DMS 273 treated with DMSO at 0.1 percent for 48 hours (cell line): ENCODE data around the gene GAREM1.

Source experiments
- DNase-seq: peaks from one replicate; lab custom pipeline; 2025; lab: John Stamatoyannopoulos, UW

GAREM1 gene

DNA sequence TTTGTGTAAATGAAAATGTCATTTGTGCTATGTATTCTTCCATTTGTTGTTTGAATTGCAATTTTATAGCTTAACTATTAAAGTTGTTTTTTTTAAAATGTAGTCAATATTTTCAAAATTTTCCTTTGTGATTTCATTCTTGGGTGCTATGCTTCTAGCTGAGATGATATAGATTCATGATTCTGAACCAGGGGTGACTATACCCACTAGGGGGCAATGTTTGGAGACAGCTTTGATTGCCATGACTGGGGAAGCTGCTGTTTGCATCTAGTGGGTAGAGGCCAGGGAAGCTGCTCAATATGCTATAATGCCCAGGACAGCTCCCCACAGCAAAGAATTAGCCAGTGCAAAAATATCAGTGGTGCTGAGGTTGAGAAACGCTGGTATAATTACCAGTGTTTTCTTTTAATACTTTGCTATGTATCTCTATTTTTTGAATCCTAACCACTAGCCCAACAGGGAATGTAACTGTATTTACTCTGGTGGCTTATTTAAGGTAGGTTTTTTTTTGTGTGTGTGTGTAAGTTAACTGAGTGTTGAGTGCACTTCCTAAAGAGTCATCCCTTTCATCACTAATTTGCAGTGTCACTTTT is 181.1 kb downstream of the GAREM1 start:
- DNase-seq, result peak; percentile 22

DNA sequence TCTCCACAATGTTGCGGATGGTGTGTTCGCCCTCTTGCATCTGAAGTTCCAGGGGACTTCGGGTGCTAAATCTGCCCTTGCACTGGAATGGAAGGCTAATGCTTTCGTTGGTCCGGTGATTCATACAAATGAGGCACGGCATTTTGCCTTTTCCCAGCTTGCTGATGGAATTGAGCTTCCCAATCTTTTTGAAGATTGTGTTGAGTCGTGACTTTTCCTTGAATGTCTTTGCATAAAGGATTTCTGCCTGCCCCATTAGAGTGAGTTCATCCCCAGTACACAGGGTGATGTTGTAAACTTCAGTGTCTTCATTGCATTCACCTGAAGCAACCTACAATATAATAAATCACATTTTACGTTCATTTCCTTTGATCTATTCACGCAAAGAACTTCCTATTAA is 182.8 kb downstream of the GAREM1 start:
- DNase-seq, result no peak

DNA sequence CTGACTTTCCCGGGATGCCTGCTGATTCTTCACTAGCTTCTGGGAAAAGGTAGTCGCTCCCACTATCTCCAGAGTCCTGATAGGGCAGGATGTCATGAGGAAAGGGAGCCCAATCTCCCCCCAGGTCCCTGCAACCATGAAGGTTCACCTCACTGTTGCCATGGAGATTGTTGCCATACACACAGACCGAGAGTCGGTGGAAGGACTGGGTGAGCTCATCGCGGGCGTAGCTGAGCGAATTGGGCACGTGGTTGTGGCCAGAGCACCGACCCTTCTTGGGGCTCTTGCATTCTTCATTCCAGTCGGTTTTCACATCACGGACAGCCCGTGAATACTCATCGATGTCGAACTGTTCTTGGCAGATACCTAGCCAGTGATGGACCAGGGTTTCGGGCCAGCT is 183.4 kb downstream of the GAREM1 start:
- no peak for DNase-seq

DNA sequence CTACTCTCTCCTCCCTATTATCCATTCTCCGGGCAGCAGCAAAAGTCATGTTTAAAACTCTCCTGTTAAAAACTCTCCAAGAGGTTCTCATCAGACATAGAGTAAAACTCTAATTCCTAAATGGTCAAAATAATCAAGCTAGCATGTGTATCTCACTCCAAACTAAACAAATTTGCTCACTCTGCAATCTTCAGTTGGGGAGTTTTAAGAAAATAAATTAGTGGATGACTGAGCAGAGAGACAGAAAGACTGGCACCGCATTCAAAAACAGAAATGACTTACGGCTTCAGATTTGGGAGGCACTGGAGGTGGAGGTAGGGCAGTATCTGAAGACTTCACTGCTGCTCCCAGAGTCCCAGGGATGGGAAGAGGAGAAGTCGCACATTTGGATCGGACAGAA is 183.9 kb downstream of the GAREM1 start:
- DNase-seq, result no peak

DNA sequence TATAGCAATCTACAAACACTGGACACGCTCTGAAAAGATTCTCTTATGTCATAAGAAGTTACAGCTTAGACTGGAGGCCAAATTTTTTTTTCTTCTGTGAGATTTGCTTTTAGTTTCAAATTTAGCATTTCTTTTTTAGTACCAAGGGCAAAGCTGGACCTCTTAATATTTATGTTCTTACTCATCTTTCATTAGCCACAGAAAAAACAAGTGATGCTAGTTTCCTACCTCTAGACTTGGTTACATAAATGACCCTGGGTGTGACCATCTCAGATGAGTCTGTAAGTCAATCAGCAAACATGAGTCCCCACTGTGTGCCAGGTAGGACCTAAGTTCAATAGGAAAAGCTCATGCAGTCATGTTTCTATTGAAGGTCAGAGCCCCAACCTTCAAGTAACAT is 186.4 kb downstream of the GAREM1 start:
- DNase-seq, result no peak

DNA sequence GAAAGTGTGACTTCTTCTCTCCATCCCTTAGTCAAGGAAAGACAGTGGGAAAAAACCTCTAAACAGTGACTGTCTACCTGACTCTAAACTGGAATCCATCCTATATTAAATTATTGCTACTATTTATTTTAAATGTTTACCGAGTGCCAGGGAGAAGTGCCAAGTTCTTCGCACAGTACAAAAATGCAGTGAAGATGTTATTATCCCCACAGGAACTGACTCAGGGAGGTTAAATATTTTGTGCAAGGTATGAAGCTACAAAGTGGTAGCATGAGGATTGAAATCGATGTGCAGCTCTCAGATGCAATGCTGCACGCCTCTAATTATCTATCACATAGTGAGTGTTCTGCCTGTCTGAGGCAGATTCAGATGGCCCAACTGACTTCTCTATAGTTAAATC is 189.8 kb downstream of the GAREM1 start:
- no peak for DNase-seq

DNA sequence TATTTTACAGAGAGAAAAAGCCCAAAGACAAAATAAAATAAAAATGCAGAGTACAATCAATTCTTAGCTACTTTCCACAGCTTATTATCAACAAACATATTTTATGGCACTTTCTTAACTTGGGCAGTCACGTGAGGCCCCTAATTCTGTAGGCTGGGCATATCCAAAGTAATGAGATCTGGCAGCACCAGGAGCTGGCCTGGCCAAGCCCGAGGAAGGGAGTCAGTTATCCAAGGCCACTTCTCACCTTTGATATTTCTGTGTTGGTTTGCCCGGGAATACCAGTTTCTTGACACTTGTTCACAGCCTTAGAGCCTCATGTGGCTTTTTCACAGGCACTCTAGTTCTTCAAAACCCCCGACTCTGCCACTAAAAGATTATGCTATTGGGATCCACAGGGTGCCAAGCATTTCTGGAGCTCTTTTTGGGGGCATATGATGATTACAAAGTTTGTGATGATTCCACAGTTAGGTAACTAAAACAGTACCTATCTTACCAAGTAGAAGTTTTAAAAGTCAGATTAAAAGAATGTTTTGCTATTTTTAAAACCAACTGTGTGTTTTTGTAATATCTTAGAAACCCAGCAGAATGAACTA is 190.4 kb downstream of the GAREM1 start:
- no peak for DNase-seq

DNA sequence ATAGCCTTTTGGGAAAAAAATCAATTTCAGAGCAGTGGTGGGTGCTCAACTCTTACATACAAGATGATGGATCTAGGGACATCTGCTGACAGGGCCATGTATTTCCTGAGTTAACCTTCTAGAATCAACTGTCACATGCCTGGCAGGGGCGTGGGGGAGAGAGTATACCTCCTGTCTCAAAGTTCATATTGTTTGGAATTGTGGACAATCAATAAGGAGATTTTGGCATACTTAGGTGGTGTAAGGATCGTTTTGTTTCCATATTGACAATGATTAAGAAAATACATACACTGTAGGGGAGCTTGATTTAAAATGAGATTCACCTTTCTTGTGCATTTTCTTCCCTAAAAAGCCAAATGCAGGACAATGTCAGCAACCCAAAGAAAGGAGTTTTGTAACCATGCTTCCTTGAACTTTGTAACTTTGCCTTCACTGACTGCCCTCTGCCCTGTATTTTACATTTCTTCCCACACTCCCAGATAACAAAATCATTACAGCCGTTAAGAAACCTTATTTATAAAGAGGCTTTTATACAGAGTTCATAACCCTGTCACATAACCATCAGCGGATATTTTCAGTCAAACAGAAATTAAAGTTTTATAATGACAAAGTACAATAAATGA is 192.4 kb downstream of the GAREM1 start:
- DNase-seq, result no peak

DNA sequence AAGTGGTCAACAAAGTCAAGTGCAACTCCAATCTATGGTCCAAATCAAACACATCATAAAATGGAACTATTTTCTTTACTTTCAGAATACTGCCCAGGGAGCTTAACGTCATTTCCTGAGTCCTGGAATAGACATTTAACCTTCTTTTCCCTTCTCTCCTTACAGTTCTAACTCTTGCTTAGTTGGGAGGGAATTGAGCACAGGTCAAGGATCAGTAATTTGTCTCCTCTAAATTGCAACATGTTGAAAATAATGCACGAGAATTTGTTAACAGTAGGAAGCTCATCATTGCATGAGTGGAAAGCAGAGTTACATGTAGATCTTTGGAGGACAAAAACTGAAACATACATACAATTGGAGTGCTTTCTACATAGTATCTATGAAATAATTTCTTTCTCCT is 193.1 kb downstream of the GAREM1 start:
- DNase-seq, result no peak

DNA sequence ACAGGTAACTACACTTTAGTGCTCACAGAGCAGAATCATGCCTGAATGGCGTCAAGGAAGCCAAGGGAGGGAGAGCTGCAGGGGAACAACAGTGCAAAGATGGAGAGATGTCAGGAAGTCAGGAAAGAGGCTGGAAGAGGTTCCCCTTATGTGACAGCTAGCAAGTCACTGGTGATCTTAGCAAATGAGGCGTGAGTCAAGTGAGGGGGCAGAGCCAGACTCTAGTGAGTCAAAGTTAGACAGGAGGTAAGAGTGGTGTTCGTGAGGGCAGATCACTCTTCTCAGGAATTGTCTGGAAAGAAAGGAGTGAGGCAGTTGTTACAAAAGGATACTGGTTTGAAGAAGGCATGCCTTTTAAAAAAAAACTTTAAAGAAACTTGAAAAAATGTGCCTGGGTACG is 193.8 kb downstream of the GAREM1 start:
- DNase-seq, result no peak

DNA sequence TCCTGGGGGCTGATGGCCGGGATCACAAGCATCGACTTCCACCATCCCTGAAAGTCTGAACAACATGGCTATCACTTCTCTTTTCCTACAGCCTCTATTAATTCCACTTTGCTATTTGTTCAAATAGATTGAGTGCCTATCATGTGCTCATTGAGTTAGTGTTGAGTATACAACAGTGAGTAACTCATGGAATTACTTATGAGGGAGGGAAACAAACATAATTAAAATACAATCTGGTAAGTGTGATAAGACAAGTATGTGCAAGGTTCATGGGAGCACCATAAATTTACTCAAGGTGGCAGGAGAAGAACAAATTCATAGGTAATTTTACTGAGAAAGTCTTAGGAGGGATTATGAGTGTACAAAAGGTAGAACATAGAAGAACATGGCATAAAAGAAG is 194.4 kb downstream of the GAREM1 start:
- no peak for DNase-seq

DNA sequence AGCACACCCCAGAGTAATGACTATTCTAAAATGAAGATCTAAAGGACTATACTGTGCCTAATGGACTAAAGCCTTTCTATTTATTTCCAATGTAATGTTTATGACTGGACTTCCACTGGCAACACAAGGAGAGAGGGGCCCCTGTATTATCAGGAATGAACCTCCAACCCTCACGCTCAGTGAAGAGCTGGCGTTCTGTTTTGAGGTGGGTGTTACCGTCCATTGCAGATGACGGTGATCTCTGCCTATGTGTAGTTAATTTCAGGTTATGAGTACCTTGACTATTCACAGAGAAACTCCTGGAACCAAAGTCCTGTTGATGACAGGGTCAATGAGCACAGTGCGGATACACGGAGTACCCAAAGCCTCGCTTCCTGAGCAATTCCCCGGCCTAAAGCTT is 195.5 kb downstream of the GAREM1 start:
- DNase-seq, result no peak

DNA sequence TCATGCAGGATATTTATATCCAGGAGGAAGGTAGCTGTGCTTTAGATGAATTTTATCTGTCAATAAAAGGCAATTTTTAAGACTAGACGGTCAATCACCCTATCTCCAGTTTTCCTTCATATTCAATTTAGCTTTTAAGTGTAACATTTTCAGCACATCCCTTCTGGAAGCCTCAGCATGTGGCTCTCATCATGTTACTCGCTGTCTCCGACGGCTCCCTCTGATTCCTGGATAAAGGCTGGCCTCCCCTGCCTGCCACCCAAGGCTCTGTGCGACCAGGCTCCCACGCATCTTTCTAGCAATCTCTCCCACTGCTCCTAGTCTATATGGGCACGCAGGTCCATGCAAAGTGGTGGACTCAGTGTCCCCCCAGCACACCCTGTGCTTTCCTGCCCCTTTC is 196.4 kb downstream of the GAREM1 start:
- DNase-seq, result no peak

DNA sequence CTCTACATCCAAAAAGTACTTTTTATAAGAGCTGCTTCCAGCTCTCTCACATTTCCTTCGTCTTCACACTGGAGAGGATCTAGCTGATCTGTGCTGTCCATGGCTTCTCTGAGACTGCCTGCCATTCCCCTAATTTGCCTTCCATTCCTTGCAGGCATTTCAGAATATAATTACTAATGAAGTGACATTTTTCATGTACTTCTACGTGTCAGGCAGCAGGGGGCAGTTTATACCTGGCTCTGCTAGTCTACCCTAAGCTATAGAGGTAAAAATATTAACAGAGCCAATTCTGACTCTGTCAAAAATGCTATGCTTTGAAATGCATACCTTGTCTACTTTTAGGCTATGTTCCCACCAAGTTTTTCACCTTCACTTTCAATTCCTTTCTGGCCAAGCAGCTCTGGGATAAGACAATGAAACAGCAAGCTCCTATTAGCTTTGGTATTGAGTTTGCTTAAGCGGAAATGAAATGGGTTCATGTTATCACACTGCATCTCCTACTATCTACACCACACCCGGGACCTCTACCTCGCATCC is 198.9 kb downstream of the GAREM1 start:
- DNase-seq, result peak; percentile 15

DNA sequence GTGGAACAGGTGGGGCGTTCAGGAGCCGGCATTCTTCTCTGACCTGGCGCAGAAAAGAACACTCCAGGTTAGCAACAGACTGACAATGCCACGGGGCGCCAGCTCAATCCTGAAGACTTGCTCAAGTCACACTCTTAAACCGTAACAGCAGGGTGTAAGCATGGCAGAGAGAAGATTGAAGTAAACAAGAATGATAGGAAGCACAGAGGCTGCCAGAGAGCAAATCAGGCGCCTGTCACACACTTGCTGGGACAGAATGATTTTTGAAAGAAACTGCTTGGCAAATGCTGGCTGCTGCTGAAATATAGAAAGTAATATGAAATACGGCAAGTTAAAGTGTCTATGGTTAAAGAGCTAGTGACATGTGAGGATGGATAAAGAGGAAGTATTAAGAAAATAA is 200.3 kb downstream of the GAREM1 start:
- no peak for DNase-seq

DNA sequence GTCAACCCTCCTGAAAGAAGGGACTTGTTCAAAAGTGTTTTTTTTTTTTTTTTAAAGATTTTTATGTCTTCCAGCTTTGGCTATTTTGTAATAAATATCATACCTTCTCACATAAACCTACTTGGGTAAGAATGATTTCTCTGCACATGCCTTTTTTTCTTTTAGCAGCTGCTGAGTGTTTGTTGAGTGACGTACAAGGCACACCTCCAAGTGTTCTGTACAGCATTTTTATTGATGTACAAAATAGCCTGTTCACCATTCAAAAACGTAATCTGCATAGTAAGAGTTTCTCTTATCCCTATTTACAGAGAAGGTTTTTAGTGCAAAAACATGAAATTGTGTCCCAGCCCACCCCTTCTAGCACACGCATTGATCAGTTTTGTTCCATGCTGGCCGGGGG is 203.2 kb downstream of the GAREM1 start:
- DNase-seq, result no peak

DNA sequence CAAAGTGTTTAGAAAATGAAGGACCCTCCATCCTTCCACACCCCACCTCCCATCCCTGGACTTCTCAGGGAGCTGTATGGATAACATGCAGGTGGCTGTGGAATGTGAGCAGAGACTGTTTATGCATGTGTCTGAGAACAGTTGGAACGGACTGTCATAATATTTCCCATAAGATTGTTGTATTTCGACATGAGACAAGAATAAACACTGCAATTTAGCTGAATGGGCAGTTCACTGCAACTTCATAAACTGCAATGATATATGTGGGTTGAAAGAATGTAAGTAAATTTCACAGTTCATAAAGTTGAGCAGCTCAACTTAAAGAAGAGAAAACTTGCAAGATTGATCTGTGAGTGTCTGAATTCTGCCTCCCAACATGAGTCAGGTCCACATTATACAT is 206.3 kb downstream of the GAREM1 start:
- DNase-seq, result no peak

DNA sequence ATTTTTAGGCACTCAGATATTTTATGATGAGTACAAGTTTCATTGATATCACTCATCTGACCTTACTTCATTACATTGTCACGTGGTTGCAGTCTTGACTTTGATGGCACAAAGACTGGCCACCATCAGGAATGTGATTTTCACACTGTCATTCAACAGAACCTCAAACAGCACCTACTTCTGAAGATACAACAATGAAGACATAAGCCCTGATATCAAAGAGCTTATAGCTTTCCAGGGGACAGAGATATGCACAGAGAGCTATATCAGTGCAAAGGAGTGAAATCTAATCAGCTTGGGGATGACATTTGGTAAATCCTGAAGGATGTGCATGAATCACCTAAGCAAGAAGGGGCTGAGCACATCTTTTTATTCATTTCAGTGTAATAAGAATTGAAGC is 208.6 kb downstream of the GAREM1 start:
- DNase-seq, result no peak

DNA sequence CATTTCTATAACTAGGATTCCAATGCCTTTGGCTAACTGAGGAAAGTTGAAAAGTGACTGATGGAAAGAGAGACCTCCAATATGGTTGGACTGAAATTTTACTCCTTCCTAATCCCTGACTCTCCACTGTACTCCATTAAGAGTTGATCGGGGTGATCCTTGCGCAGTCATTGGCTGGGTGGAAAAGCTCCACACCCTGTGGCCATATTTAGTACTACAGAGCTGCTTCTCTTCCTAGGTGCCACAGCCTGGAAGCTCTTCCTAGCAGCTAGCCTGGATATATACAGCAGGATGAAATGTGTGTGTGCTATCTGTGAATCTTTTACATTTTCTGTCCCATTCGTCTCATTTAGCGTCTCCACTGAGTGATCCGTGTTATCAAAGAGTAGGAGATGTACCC is 209.7 kb downstream of the GAREM1 start:
- no peak for DNase-seq

DNA sequence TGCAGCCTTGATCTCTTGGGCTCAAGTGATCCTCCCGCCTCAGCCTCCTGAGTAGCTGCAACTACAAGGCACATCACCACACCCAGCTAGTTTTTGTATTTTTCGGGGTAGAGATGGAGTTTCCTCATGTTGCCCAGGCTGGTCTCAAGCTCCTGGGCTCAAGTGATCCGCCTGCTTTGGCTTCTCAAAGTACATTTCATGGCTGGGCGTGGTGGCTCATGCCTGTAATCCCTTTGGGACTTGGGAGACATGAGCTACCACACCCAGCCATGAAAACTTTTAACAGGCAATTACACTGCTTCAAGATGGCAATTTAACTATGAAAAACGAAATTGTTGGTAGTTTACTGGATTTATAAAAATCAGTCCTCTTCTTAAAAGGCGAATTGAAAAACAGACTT is 211.1 kb downstream of the GAREM1 start:
- DNase-seq, result no peak

DNA sequence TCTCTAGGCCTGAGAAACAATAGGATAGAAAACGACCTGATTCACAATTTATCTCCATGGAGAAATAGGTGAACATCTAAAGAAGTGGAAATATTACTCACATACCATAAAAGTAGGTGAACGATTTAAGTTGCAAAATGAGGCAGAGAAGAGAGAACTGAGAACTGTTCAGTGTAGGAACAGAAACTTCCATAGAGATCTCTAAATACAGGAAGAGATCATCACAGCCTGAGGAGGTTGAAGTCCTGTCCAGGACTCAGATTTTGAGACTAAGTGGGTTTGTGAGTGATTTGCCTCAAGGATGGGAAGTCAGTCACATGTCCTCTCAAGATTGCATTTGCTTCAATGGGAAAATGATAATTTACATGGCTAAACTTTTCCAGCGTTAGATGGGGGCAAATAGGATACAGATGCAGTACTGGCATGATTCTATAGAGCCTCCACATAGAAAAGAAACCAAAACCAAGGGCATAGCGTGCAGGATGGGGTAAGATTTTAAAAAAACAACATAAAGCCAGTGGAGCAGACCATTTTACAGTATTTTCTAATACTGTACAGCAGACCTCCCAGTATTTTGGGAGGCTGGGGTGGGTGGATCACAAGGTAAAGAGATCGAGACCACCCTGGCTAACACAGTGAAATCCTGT is 212.0 kb downstream of the GAREM1 start:
- no peak for DNase-seq

DNA sequence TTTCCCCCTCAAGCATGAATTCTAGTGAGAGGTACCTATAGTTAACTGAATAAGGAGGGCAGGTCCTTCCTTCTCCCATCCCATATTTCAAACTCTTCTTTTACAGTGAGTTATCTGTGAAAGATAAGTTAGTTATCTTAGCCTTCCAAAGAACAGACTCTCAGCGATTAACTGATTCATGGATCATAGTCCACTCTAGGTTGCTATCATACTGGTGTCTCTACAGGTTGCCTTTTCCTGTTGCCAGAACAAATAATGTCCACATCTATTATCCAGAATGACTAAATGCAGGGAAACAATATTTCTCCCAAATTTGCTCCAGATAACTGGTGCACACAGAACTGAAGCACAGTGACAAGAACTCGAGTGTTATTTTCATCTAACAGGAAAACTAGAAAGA is 212.5 kb downstream of the GAREM1 start:
- DNase-seq, result no peak

DNA sequence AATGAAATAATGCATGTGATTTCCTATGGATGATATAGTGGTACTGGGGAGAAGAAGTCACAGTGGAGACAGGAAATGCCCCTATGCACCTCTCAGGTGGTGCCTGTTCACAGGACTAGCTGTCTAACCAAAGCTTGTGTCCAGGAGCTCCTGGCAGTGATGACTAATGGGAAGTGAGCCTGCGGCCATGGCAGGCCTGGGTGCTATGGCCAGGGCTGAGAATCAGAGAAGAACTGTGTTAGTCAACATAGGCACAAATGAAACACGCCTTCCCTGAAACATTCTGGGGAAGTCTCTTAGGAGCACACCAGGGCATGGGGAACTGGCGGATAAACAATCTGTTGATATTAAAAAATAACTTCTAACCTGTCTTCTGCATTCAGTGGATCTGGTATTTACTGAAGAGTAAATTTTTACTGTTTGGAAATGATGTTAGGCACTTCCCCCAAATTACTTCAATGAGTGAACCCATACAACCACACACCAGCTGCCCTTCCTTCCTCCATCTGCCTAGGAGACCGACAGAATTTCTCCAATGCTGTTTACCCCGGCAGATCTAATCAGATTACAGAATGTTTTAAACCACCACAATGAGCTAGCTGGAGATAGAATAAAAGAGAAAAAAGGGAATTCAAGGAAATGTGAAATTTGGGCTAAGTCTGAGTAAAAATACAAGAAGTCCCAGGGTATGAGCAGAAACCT is 213.4 kb downstream of the GAREM1 start:
- peak; percentile 22 for DNase-seq
